ENCODE results near the gene EOMES.
A peak's percentile ranks its signal among the peaks of the same experiment; 100 is the strongest.

The EOMES gene

DNA sequence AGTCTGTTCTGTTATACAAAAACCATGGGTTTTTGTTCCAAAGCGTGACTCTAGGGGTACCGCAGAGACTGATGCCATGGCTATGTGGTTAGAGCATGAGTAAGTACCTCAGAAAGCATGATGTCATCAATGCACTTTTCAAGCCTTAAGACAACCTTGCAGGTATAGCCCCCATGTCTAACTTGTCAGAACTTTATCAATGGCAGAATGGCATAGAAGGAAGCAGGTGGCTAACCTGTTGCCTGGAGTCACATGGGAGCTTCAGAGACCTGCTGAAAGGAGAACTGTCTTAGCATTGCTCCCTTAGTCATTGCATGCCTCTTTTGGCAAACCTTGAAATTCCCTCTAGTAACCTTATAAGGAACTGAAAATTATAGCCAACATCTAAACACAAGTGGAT is 52.5 kb downstream of the EOMES start:
- Histone ChIP-seq H3K36me3 (ENCODE audit: control insufficient read depth, insufficient read depth, low read length) (no peaks in the 10 kb centered on the region), H3K27me3 (replicated peaks; ENCODE audit: control insufficient read depth, insufficient read depth, low read length) (no peaks in the 10 kb centered on the region; the same call in 1 of the 2 replicates), H3K4me3 (replicated peaks; ENCODE audit: low read depth, low read length) (no peak overlapping the region)
- no peak for TF ChIP-seq CTCF (IDR thresholded peaks at IDR 0.05; ENCODE audit: insufficient read depth, low read length, poor library complexity, severe bottlenecking)
- peak; percentile 36 for DNase-seq (ENCODE audit: extremely low read depth, insufficient read length)

DNA sequence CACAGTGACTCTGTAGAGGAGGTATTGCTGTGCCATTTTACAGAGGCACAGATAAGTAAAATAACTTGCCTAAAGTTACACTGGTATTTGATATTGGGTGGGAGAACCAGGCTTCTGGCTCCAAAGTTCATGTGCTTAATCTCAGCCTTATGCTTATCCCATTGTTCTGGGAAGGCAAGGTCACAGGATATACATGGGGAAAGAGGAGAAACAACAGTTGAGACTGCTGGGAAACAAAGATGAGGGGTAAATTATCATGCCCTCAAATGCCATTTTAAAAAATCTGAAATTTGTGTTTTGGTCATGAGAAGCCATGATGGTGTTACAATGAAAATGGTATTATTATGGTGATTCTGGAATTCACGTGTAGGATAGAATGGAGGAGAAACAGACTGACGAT is 54.4 kb downstream of the EOMES start:
- Histone ChIP-seq H3K4me3 (replicated peaks; ENCODE audit: low read depth, low read length) (no peak overlapping the region), H3K27me3 (replicated peaks; ENCODE audit: control insufficient read depth, insufficient read depth, low read length) (no peaks in the 10 kb centered on the region; the same call in 1 of the 2 replicates), H3K36me3 (ENCODE audit: control insufficient read depth, insufficient read depth, low read length) (no peaks in the 10 kb centered on the region)
- TF ChIP-seq CTCF (IDR thresholded peaks at IDR 0.05; ENCODE audit: insufficient read depth, low read length, poor library complexity, severe bottlenecking), result no peak
- no peak for DNase-seq (ENCODE audit: extremely low read depth, insufficient read length)

DNA sequence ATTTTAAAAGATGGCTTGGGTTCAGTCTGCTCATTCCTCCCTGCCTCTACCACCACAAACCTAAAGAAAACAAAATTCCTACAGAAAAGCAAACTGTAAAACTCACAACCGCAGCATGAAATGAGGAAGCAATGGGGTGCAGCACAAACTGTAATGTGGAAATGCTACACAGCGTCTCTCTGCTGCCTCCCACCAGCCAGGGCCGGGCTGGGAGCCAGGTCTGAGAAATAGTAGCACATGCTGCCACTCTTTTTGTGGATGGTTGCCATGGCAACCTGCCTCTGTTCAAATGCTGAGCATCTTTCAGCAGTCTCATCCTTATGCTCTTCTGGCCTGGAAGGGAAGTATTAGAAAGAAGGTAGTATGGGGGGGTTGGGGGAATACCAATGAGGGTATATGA is 55.4 kb downstream of the EOMES start:
- no peak for DNase-seq (ENCODE audit: extremely low read depth, insufficient read length)
- no peaks in the 10 kb centered on the region; the same call in 1 of the 2 replicates for H3K27me3 ChIP-seq (replicated peaks; ENCODE audit: control insufficient read depth, insufficient read depth, low read length)
- no peak for TF ChIP-seq CTCF (IDR thresholded peaks at IDR 0.05; ENCODE audit: insufficient read depth, low read length, poor library complexity, severe bottlenecking)
- H3K4me3 ChIP-seq (replicated peaks; ENCODE audit: low read depth, low read length), result no peak overlapping the region
- H3K36me3 ChIP-seq (ENCODE audit: control insufficient read depth, insufficient read depth, low read length), result no peaks in the 10 kb centered on the region

GRCh38 chr3:27666272-27666671 is 55.9 kb downstream of the EOMES start:
- H3K36me3 ChIP-seq (ENCODE audit: control insufficient read depth, insufficient read depth, low read length), result no peaks in the 10 kb centered on the region
- no peak for TF ChIP-seq CTCF (IDR thresholded peaks at IDR 0.05; ENCODE audit: insufficient read depth, low read length, poor library complexity, severe bottlenecking)
- no peak overlapping the region for H3K4me3 ChIP-seq (replicated peaks; ENCODE audit: low read depth, low read length)
- DNase-seq (ENCODE audit: extremely low read depth, insufficient read length), result no peak
- H3K27me3 ChIP-seq (replicated peaks; ENCODE audit: control insufficient read depth, insufficient read depth, low read length), result no peaks in the 10 kb centered on the region; the same call in 1 of the 2 replicates
